H1 (cell line): ENCODE data around the gene PRUNE1. TPM values are rescaled to one million over a fixed set of nuclear protein-coding genes. Genes with fewer than 3 reads are reported as not detected.

Source experiments
- CTCF ChIA-PET: fragments of 300-600 bp; sonication (Branson Sonifier 250); formaldehyde crosslinking; loops from one replicate; lab custom pipeline; 2021; ENCODE audit not compliant: partially characterized antibody; lab: Charles Lee
- POLR2A ChIA-PET: fragments of 300-600 bp; sonication (Branson Sonifier 250); formaldehyde crosslinking; loops from one replicate; lab custom pipeline; 2021; ENCODE audit warnings: inconsistent platforms; ENCODE audit not compliant: partially characterized antibody; lab: Charles Lee
- DNase-seq, 2 experiments: peaks; one replicate each; pipeline versions ENCODE4 v3.0.0 to v3.0.0-alpha.2; 2010 to 2022; ENCODE audit warnings: low spot score in 2 of 2, low read depth in 1 of 2, mixed read lengths in 1 of 2
- FAIRE-seq: peaks from 2 replicates; lab custom pipeline; 2011; peaks lifted over from hg19 to GRCh38; lab: Jason Lieb, UNC
- H2AFZ ChIP-seq: 2 replicates; pipeline ENCODE4 v1.8.1; 2012; ENCODE audit warnings: low read length, inconsistent platforms
- H2AK5ac ChIP-seq: 2 replicates; pipeline ENCODE4 v1.6.1; 2013; ENCODE audit warnings: low read depth, low read length
- H2BK120ac ChIP-seq: replicated peaks from 2 replicates; pipeline ENCODE3; 2013; ENCODE audit warnings: low read depth, low read length, inconsistent platforms
- H2BK12ac ChIP-seq: 2 replicates; pipeline ENCODE4 v1.6.1; 2013; ENCODE audit warnings: low read depth, low read length
- H2BK15ac ChIP-seq: 2 replicates; pipeline ENCODE4 v1.6.1; 2013; ENCODE audit warnings: low read length
- H2BK20ac ChIP-seq: 2 replicates; pipeline ENCODE4 v1.6.1; 2013; ENCODE audit warnings: low read length
- H2BK5ac ChIP-seq: 2 replicates; pipeline ENCODE4 v1.6.1; 2013; ENCODE audit warnings: low read depth, low read length
- H3K14ac ChIP-seq: 2 replicates; pipeline ENCODE4 v1.6.1; 2013; ENCODE audit warnings: inconsistent platforms; ENCODE audit not compliant: insufficient read length
- H3K18ac ChIP-seq: 2 replicates; pipeline ENCODE4 v1.6.1; 2013; ENCODE audit warnings: low read length; ENCODE audit errors: extremely low read depth
- H3K23ac ChIP-seq: 2 replicates; pipeline ENCODE4 v1.6.1; 2013; ENCODE audit warnings: inconsistent platforms; ENCODE audit not compliant: insufficient read length
- H3K23me2 ChIP-seq: 2 replicates; pipeline ENCODE4 v1.6.1; 2013; ENCODE audit warnings: low read depth, low read length
- H3K27ac ChIP-seq: 2 replicates; pipeline ENCODE4 v1.6.1; 2011; ENCODE audit warnings: low read depth, low read length, inconsistent platforms
- H3K27me3 ChIP-seq, 4 experiments: replicated peaks in 1 of 4; 1 replicate in 1 of 4; 2 replicates in 3 of 4; pipeline versions ENCODE4 v1.6.1 to v1.8.1; 2011 to 2013; ENCODE audit warnings: low read length in 3 of 4, mild to moderate bottlenecking in 3 of 4, inconsistent platforms in 2 of 4, mixed read lengths in 2 of 4, moderate library complexity in 1 of 4; ENCODE audit not compliant: control insufficient read depth in 3 of 4, insufficient read depth in 3 of 4; ENCODE audit errors: extremely low read depth in 1 of 4
- H3K36me3 ChIP-seq, 4 experiments: 2 replicates each; pipeline versions ENCODE4 v1.6.1 to v1.8.1; 2011 to 2013; ENCODE audit warnings: mild to moderate bottlenecking in 4 of 4, low read length in 3 of 4, moderate library complexity in 2 of 4, control low read depth in 1 of 4, inconsistent platforms in 1 of 4; ENCODE audit not compliant: insufficient read depth in 4 of 4, control insufficient read depth in 2 of 4
- H3K4ac ChIP-seq: replicated peaks from 2 replicates; pipeline ENCODE3; 2013; ENCODE audit warnings: low read length, low read depth, mixed read lengths, inconsistent platforms; ENCODE audit not compliant: insufficient read length
- H3K4me1 ChIP-seq, 4 experiments: replicated peaks in 1 of 4; 1 replicate in 1 of 4; 2 replicates in 3 of 4; pipeline versions ENCODE4 v1.6.1 to v1.8.1; 2011 to 2013; ENCODE audit warnings: low read length in 3 of 4, inconsistent platforms in 2 of 4, mixed read lengths in 1 of 4; ENCODE audit not compliant: insufficient read depth in 4 of 4, control insufficient read depth in 3 of 4
- H3K4me2 ChIP-seq, 2 experiments: 2 replicates each; pipeline versions ENCODE4 v1.6.1 to v1.8.1; 2011 to 2013; ENCODE audit warnings: low read depth in 2 of 2, low read length in 2 of 2, control low read depth in 1 of 2, inconsistent platforms in 1 of 2, mild to moderate bottlenecking in 1 of 2; ENCODE audit not compliant: insufficient read depth in 1 of 2
- H3K4me3 ChIP-seq, 4 experiments: fragments of 200-600, 300-600 bp in 1 of 4; sonication (generic), shearing (Covaris generic), sonication (Bioruptor Twin) in 1 of 4; 2 replicates each; pipeline versions ENCODE4 v1.5.1 to v1.8.1; 2011 to 2016; ENCODE audit warnings: low read length in 4 of 4, low read depth in 3 of 4, control low read depth in 2 of 4, inconsistent platforms in 2 of 4, mild to moderate bottlenecking in 2 of 4, mixed read lengths in 1 of 4, moderate library complexity in 1 of 4; ENCODE audit not compliant: insufficient read depth in 2 of 4; ENCODE audit errors: extremely low read depth in 1 of 4
- H3K56ac ChIP-seq: replicated peaks from 2 replicates; pipeline ENCODE3; 2013; ENCODE audit warnings: low read depth, mild to moderate bottlenecking, mixed read lengths, low read length, inconsistent platforms; ENCODE audit not compliant: insufficient read length
- H3K79me1 ChIP-seq: 2 replicates; pipeline ENCODE4 v1.6.1; 2013; ENCODE audit warnings: low read depth, low read length, control low read depth
- H3K79me2 ChIP-seq, 2 experiments: 2 replicates each; pipeline versions ENCODE4 v1.6.1 to v1.8.1; 2012 to 2013; ENCODE audit warnings: low read length in 2 of 2, mild to moderate bottlenecking in 2 of 2, inconsistent platforms in 1 of 2; ENCODE audit not compliant: insufficient read depth in 2 of 2, control insufficient read depth in 1 of 2
- H3K9ac ChIP-seq, 4 experiments: replicated peaks in 1 of 4; 1 replicate in 1 of 4; 2 replicates in 3 of 4; pipeline versions ENCODE4 v1.6.1 to v1.8.1; 2011 to 2013; ENCODE audit warnings: low read depth in 3 of 4, low read length in 3 of 4, control low read depth in 2 of 4, mild to moderate bottlenecking in 2 of 4, moderate library complexity in 2 of 4, inconsistent platforms in 1 of 4; ENCODE audit errors: extremely low read depth in 1 of 4
- H3K9me3 ChIP-seq, 2 experiments: 2 replicates each; pipeline versions ENCODE4 v1.6.1 to v1.8.1; 2012 to 2013; ENCODE audit warnings: mild to moderate bottlenecking in 2 of 2, moderate library complexity in 2 of 2, control low read depth in 1 of 2, inconsistent platforms in 1 of 2, low read depth in 1 of 2, low read length in 1 of 2, mixed read lengths in 1 of 2; ENCODE audit not compliant: insufficient read depth in 2 of 2
- H4K20me1 ChIP-seq, 2 experiments: replicated peaks in 1 of 2; 2 replicates each; pipeline versions ENCODE3 to v1.8.1; 2011 to 2013; ENCODE audit warnings: inconsistent platforms in 2 of 2, low read length in 2 of 2, mild to moderate bottlenecking in 1 of 2; ENCODE audit not compliant: insufficient read depth in 2 of 2, control insufficient read depth in 1 of 2
- H4K5ac ChIP-seq: 2 replicates; pipeline ENCODE4 v1.6.1; 2013; ENCODE audit warnings: low read length, low read depth, mixed read lengths, inconsistent platforms; ENCODE audit not compliant: insufficient read length
- H4K8ac ChIP-seq: 2 replicates; pipeline ENCODE4 v1.8.0; 2013; ENCODE audit warnings: mild to moderate bottlenecking, moderate library complexity, low read length, inconsistent platforms; ENCODE audit not compliant: insufficient read depth; ENCODE audit errors: extremely low read depth
- H4K91ac ChIP-seq: replicated peaks from 2 replicates; pipeline ENCODE3; 2013; ENCODE audit warnings: low read length, mixed read lengths, inconsistent platforms; ENCODE audit not compliant: insufficient read length
- SIRT6 ChIP-seq: IDR thresholded peaks from one replicate; pipeline ENCODE4 v1.7.1; 2012; ENCODE audit warnings: low read length, inconsistent platforms
- SIX5 ChIP-seq: IDR thresholded peaks from 2 replicates; pipeline ENCODE4 v1.6.1; 2011; ENCODE audit warnings: mild to moderate bottlenecking, low read depth, low read length
- WGBS, 2 experiments: shearing (Covaris generic) in 1 of 2; methylation state at CpG; one replicate each; pipeline versions ENCODE4 v1.1.6 to v1.1.7; 2013 to 2015; ENCODE audit warnings: low lambda C conversion rate in 2 of 2, mixed read lengths in 2 of 2, inconsistent platforms in 1 of 2, low coverage in 1 of 2, missing lambda C conversion rate in 1 of 2; ENCODE audit not compliant: insufficient replicate concordance in 2 of 2, insufficient coverage in 1 of 2, insufficient read length in 1 of 2; ENCODE audit errors: extremely low coverage in 1 of 2, missing lambda C conversion rate in 1 of 2; 5-methylcytosine and 5-hydroxymethylcytosine counted together
- polyA plus RNA-seq, 7 experiments: library from polyadenylated mRNA; depleted of rRNA in 3 of 7; stranded (reverse) in 5 of 7; unstranded in 2 of 7; fragments of >200 nt in 5 of 7; fragments of 200-250 nt in 2 of 7; gene quantifications; 1 replicate in 5 of 7; 2 replicates in 1 of 7; 4 replicates in 1 of 7; pipeline versions ENCODE4 v1.2.1 to v1.2.3, GENCODE V29; 2011 to 2013; ENCODE audit warnings: missing spikeins in 2 of 7, mixed read lengths in 2 of 7
- total RNA-seq: library from RNA; stranded (reverse); fragmentation: NEBNext Ultra II Directional; extraction: Animal tissue kit (Norgen Biotek cat#: 25700); gene quantifications from 2 replicates; pipeline ENCODE4 v1.2.1, GENCODE V29; 2021
- TF ChIP-seq, protein P1 (sequence below): IDR thresholded peaks from 2 replicates; pipeline ENCODE4 v1.6.1; 2011; ENCODE audit warnings: low read length, improper control_type of control experiment

The PRUNE1 gene
- total and polyA plus RNA-seq, 2 of the 8 experiments (the other 6 are each of a cell fraction or from before 2014, with no cell fraction given) = 32.8 to 54.2 TPM

- H3K79me1 ChIP-seq = no peaks in the 10 kb centered on the region; the same call in 1 of the 2 replicates
- H3K23me2 ChIP-seq = no peaks in the 10 kb centered on the region; the same call in none of the 2 replicates
- H3K27ac ChIP-seq = peak overlapping the region; percentile 70
- peak overlapping the region; percentile 54 to 59 for H3K4me2 ChIP-seq
- peak overlapping the region; percentile 63 for H4K5ac ChIP-seq
- POLR2A ChIA-PET = interaction anchor here (0.6 to 11.3 kb wide), 24 partner anchors 9 to 724 kb away, joined by 3 to 133 read pairs (median 4); partner anchors contain the start of genes C1orf56, CA14, CERS2 and ENSA
- no peak overlapping the region for H3K14ac ChIP-seq
- peak overlapping the region; percentile 20; the same call in 1 of the 2 replicates for H2BK15ac ChIP-seq
- DNase-seq = peak; percentile 60 to 82
- H2AK5ac ChIP-seq = no peak overlapping the region; the same call in 1 of the 2 replicates
- WGBS, 2 experiments = 27% methylated on average over 6 of the region's 6 CpGs; no CpG with 5 or more reads in 1 of the 2 experiments
- CTCF ChIA-PET = interaction anchor here (0.8 to 14.5 kb wide), 15 partner anchors 9 to 137 kb away, joined by 3 to 183 read pairs (median 5); partner anchors contain the start of gene MINDY1
- H3K9ac ChIP-seq = peak overlapping the region in 2 of 4 experiments; percentile 4 to 24; a peak in 2 of 7 replicates
- H2BK120ac ChIP-seq = no peak overlapping the region
- no peaks in the 10 kb centered on the region for H4K20me1 ChIP-seq
- H2AFZ ChIP-seq = peak overlapping the region; percentile 54
- no peaks in the 10 kb centered on the region for H3K36me3 ChIP-seq
- peak overlapping the region; percentile 89 for H3K18ac ChIP-seq
- no peaks in the 10 kb centered on the region for H3K79me2 ChIP-seq
- H3K27me3 ChIP-seq = no peaks in the 10 kb centered on the region; a peak in 1 of 7 replicates
- H3K9me3 ChIP-seq = no peaks in the 10 kb centered on the region
- peak overlapping the region; percentile 38; the same call in 1 of the 2 replicates for H2BK20ac ChIP-seq
- H3K23ac ChIP-seq = no peak overlapping the region
- peak overlapping the region; percentile 83 for H4K91ac ChIP-seq
- no peak overlapping the region for H3K4ac ChIP-seq
- no peak overlapping the region for H3K56ac ChIP-seq
- peak overlapping the region; percentile 95; the same call in 1 of the 2 replicates for H2BK12ac ChIP-seq
- no peak overlapping the region for H4K8ac ChIP-seq
- H3K4me3 ChIP-seq = peak overlapping the region in 3 of 4 experiments; percentile 10 to 37 (median 21); a peak in 4 of 8 replicates
- peak overlapping the region; percentile 90 for H2BK5ac ChIP-seq
- peak; percentile 66 for FAIRE-seq
- H3K4me1 ChIP-seq = peaks cover 4 to 38% (median 27%) of the 10 kb centered on the region in 4 experiments
- TF ChIP-seq SIRT6 = no peak
- no peak for TF ChIP-seq SIX5
- TF ChIP-seq, protein P1, sequence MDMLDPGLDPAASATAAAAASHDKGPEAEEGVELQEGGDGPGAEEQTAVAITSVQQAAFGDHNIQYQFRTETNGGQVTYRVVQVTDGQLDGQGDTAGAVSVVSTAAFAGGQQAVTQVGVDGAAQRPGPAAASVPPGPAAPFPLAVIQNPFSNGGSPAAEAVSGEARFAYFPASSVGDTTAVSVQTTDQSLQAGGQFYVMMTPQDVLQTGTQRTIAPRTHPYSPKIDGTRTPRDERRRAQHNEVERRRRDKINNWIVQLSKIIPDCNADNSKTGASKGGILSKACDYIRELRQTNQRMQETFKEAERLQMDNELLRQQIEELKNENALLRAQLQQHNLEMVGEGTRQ = no peak
These were observed 27.0 kb upstream of the PRUNE1 start for GRCh38 chr1:150981177-150981804.
